Stimulated activated CD4-positive, alpha-beta T cell treated with anti-CD3 and anti-CD28 coated beads, Interleukin-2, amount 100 ng/mL, for 24 hours (primary cell): ENCODE measurements around the gene NIPAL4.
"Not testable (repeated sequence)": the region's sequence is repeated elsewhere in the genome, so short reads cannot be mapped to it uniquely, and the experiment has no call there.

Experiments
- DNase-seq, 2 donors: peaks; one replicate each; pipeline ENCODE4 v3.0.0-alpha.2; 2020

NIPAL4 gene

GRCh38 chr5:157459715-157460599, at the start of gene NIPAL4:
TSS of gene NIPAL4 (plus strand) at chr5:157460213. CDS start at chr5:157460321, 108 bp downstream.
- peak; percentile 55 to 58 for DNase-seq

GRCh38 chr5:157415838-157416237, 44.2 kb upstream of the NIPAL4 start:
- no peak for DNase-seq

- DNase-seq = not testable (repeated sequence)
Observed at GRCh38 chr5:157419521-157419920, 40.5 kb upstream of the NIPAL4 start.

GRCh38 chr5:157429920-157430319, 30.1 kb upstream of the NIPAL4 start:
- not testable (repeated sequence) for DNase-seq

GRCh38 chr5:157431544-157432200, 28.3 kb upstream of the NIPAL4 start:
- DNase-seq = peak in 1 of 2 donors; percentile 8

GRCh38 chr5:157434096-157434495, 25.9 kb upstream of the NIPAL4 start:
- no peak for DNase-seq

- no peak for DNase-seq
Observed at GRCh38 chr5:157443041-157443549, 16.9 kb upstream of the NIPAL4 start.

GRCh38 chr5:157444224-157444623, 15.8 kb upstream of the NIPAL4 start:
- no peak for DNase-seq

GRCh38 chr5:157445745-157446411, 14.1 kb upstream of the NIPAL4 start:
- no peak for DNase-seq

GRCh38 chr5:157446412-157446935, 13.5 kb upstream of the NIPAL4 start:
- DNase-seq = no peak

- no peak for DNase-seq
Observed at GRCh38 chr5:157447201-157447637, 12.8 kb upstream of the NIPAL4 start.

- no peak for DNase-seq
Observed at GRCh38 chr5:157449011-157449723, 10.8 kb upstream of the NIPAL4 start.

GRCh38 chr5:157450024-157450423, 10.0 kb upstream of the NIPAL4 start:
- no peak for DNase-seq

GRCh38 chr5:157451806-157452205, 8.2 kb upstream of the NIPAL4 start:
- DNase-seq = no peak

GRCh38 chr5:157454273-157454672, 5.7 kb upstream of the NIPAL4 start:
- no peak for DNase-seq

- DNase-seq = no peak
Observed at GRCh38 chr5:157455057-157455456, 5.0 kb upstream of the NIPAL4 start.

GRCh38 chr5:157456301-157456700, 3.7 kb upstream of the NIPAL4 start:
- DNase-seq = no peak

- no peak for DNase-seq
Observed at GRCh38 chr5:157457391-157457790, 2.6 kb upstream of the NIPAL4 start.

- DNase-seq = no peak
Observed at GRCh38 chr5:157458835-157459234, 1.2 kb upstream of the NIPAL4 start.

- DNase-seq = no peak
Observed at GRCh38 chr5:157460921-157461792, 1.1 kb downstream of the NIPAL4 start.

- no peak for DNase-seq
Observed at GRCh38 chr5:157463081-157463480, 3.1 kb downstream of the NIPAL4 start.
